HepG2 (cell line): ENCODE measurements around the gene LITAFD. TPM values are rescaled to one million over a fixed set of nuclear protein-coding genes. Genes with fewer than 3 reads are reported as not detected.

Experiments used
- ATF4 ChIP-seq, 2 experiments: fragments of 450-650 bp in 1 of 2; sonication (generic) in 1 of 2; formaldehyde crosslinking; IDR thresholded peaks; 2 replicates each; pipeline versions ENCODE4 v1.5.0 to v1.8.0; 2020 to 2022; ENCODE audit warnings: mild to moderate bottlenecking in 1 of 2, missing genetic modification reagents in 1 of 2
- ATRX ChIP-seq: sonication (generic); formaldehyde crosslinking; IDR thresholded peaks from 2 replicates; pipeline ENCODE4 v1.4.0; 2020; ENCODE audit warnings: missing genetic modification reagents, borderline replicate concordance
- DBP ChIP-seq: sonication (generic); formaldehyde crosslinking; IDR thresholded peaks from 2 replicates; pipeline ENCODE4 v1.4.0; 2020; ENCODE audit warnings: missing genetic modification reagents; ENCODE audit errors: not compliant biosample characterization
- HES4 ChIP-seq: sonication (generic); formaldehyde crosslinking; IDR thresholded peaks from 2 replicates; pipeline ENCODE4 v1.9.0; 2021; ENCODE audit warnings: mild to moderate bottlenecking, missing genetic modification reagents, borderline replicate concordance
- IRX3 ChIP-seq: sonication (generic); formaldehyde crosslinking; IDR thresholded peaks from 2 replicates; pipeline ENCODE4 v1.8.1; 2023; ENCODE audit warnings: mild to moderate bottlenecking, low read depth, missing genetic modification reagents, borderline replicate concordance
- MBNL3 ChIP-seq: fragments of 250-450 bp; sonication (Bioruptor Pico); conservative IDR thresholded peaks from 2 replicates; pipeline ENCODE4 v1.8.0; 2022; ENCODE audit warnings: mild to moderate bottlenecking, inconsistent platforms
- NCOR1 ChIP-seq: fragments of 200-600 bp; sonication (generic); IDR thresholded peaks from 2 replicates; pipeline ENCODE4 v1.7.0; 2017; ENCODE audit warnings: antibody characterized with exemption, low read length, borderline replicate concordance
- TRAFD1 ChIP-seq: sonication (generic); formaldehyde crosslinking; IDR thresholded peaks from 2 replicates; pipeline ENCODE4 v1.5.1; 2020; ENCODE audit warnings: missing genetic modification reagents, mild to moderate bottlenecking, borderline replicate concordance
- ZHX1 ChIP-seq: sonication (generic); formaldehyde crosslinking; IDR thresholded peaks from 2 replicates; pipeline ENCODE4 v1.8.1; 2022; ENCODE audit warnings: low read depth, mild to moderate bottlenecking, missing genetic modification reagents
- ZNF326 ChIP-seq: sonication (generic); formaldehyde crosslinking; IDR thresholded peaks from 2 replicates; pipeline ENCODE4 v1.4.0; 2020; ENCODE audit warnings: missing genetic modification reagents, borderline replicate concordance
- ZNF333 ChIP-seq: sonication (generic); formaldehyde crosslinking; IDR thresholded peaks from 2 replicates; pipeline ENCODE4 v1.4.0; 2020; ENCODE audit warnings: mild to moderate bottlenecking, missing genetic modification reagents, borderline replicate concordance
- ZNF672 ChIP-seq: sonication (generic); formaldehyde crosslinking; IDR thresholded peaks from 2 replicates; pipeline ENCODE4 v1.8.1; 2022; ENCODE audit warnings: missing genetic modification reagents
- ZNF747 ChIP-seq: sonication (generic); formaldehyde crosslinking; IDR thresholded peaks from 2 replicates; pipeline ENCODE4 v1.8.1; 2023; ENCODE audit warnings: missing genetic modification reagents, mild to moderate bottlenecking, borderline replicate concordance
- ZSCAN12 ChIP-seq: sonication (generic); formaldehyde crosslinking; IDR thresholded peaks from 2 replicates; pipeline ENCODE4 v1.9.0; 2021; ENCODE audit warnings: mild to moderate bottlenecking, missing genetic modification reagents
- polyA plus RNA-seq, 8 experiments: library from polyadenylated mRNA; depleted of rRNA in 3 of 8; stranded (reverse) in 7 of 8; unstranded in 1 of 8; fragments of >200 nt; fragmentation: Illumina TruSeq in 4 of 8; extraction: Trizol in 4 of 8; gene quantifications; 2 replicates each; pipeline versions ENCODE4 v1.2.1 to v1.2.3, GENCODE V29; 2011 to 2016; ENCODE audit warnings: low read depth in 4 of 8, missing spikeins in 1 of 8, mixed read lengths in 1 of 8; ENCODE audit not compliant: insufficient read depth in 1 of 8
- total RNA-seq, 5 experiments: library from RNA; depleted of rRNA; stranded (reverse); fragments of >200 nt; fragmentation: Illumina TruSeq; extraction: Trizol; gene quantifications; 2 replicates each; pipeline ENCODE4 v1.2.3, GENCODE V29; 2016; ENCODE audit warnings: low read depth in 1 of 5
- TF ChIP-seq, protein P1 (sequence below): fragments of 450-650 bp; IDR thresholded peaks from 2 replicates; pipeline ENCODE4 v1.6.1; 2016
- TF ChIP-seq, protein P2 (sequence below): IDR thresholded peaks from 2 replicates; pipeline ENCODE4 v1.4.0; 2020; ENCODE audit warnings: mild to moderate bottlenecking, missing genetic modification reagents

The LITAFD gene
- total and polyA plus RNA-seq, 2 of the 13 experiments (the other 11 are each of a cell fraction or from before 2014, with no cell fraction given) = not detected

DNA sequence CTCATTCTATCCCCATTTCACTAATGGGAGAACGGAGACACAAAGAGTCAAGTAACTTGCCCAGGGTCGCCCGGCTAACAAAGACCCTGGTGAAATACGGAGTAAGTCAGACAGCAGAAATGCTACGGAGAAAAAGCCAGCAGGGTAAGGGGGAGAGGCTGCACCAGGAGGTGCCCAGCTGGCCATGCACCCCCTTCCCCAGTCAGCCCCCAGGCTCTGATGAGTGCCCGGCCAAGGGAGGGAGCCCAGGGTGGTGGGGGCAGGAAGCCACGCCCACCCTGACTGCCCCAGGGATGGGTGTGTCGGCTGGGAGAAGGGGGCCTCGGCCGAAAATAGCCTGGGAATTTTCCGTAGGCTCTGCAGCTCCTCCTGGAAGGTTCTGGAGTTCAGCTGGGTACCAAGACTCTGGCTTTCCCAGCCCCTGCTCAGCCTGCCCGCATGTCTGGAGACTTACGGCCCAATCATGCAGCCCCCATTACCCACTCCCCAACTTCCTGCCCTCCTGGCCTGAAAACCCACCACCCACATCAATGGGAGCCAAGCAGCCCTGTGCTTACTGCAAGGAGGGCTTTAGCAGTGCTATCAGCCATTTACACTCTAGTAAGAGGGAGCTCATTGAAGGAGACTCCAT, 17.6 kb upstream of the LITAFD start (continued):
- no peak; the same call in 1 of the 2 replicates for TF ChIP-seq ZHX1 (CRISPR knock-in tag)
- TF ChIP-seq ZNF333 (CRISPR knock-in tag) = no peak
- TF ChIP-seq, protein P1, sequence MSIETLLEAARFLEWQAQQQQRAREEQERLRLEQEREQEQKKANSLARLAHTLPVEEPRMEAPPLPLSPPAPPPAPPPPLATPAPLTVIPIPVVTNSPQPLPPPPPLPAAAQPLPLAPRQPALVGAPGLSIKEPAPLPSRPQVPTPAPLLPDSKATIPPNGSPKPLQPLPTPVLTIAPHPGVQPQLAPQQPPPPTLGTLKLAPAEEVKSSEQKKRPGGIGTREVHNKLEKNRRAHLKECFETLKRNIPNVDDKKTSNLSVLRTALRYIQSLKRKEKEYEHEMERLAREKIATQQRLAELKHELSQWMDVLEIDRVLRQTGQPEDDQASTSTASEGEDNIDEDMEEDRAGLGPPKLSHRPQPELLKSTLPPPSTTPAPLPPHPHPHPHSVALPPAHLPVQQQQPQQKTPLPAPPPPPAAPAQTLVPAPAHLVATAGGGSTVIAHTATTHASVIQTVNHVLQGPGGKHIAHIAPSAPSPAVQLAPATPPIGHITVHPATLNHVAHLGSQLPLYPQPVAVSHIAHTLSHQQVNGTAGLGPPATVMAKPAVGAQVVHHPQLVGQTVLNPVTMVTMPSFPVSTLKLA = no peak
- no peak for TF ChIP-seq NCOR1
- no peak for TF ChIP-seq ZSCAN12
- TF ChIP-seq ZNF326 (CRISPR knock-in tag) = no peak
- TF ChIP-seq TRAFD1 (CRISPR knock-in tag) = 0 out of 2 replicates have a peak, but pooled peaks have one; percentile 87
- no peak; the same call in 1 of the 2 replicates for TF ChIP-seq ATRX
- no peak for TF ChIP-seq HES4
- no peak for TF ChIP-seq ATF4 (CRISPR knock-in tag; IDR thresholded peaks at IDR 0.05)
- TF ChIP-seq, protein P2, sequence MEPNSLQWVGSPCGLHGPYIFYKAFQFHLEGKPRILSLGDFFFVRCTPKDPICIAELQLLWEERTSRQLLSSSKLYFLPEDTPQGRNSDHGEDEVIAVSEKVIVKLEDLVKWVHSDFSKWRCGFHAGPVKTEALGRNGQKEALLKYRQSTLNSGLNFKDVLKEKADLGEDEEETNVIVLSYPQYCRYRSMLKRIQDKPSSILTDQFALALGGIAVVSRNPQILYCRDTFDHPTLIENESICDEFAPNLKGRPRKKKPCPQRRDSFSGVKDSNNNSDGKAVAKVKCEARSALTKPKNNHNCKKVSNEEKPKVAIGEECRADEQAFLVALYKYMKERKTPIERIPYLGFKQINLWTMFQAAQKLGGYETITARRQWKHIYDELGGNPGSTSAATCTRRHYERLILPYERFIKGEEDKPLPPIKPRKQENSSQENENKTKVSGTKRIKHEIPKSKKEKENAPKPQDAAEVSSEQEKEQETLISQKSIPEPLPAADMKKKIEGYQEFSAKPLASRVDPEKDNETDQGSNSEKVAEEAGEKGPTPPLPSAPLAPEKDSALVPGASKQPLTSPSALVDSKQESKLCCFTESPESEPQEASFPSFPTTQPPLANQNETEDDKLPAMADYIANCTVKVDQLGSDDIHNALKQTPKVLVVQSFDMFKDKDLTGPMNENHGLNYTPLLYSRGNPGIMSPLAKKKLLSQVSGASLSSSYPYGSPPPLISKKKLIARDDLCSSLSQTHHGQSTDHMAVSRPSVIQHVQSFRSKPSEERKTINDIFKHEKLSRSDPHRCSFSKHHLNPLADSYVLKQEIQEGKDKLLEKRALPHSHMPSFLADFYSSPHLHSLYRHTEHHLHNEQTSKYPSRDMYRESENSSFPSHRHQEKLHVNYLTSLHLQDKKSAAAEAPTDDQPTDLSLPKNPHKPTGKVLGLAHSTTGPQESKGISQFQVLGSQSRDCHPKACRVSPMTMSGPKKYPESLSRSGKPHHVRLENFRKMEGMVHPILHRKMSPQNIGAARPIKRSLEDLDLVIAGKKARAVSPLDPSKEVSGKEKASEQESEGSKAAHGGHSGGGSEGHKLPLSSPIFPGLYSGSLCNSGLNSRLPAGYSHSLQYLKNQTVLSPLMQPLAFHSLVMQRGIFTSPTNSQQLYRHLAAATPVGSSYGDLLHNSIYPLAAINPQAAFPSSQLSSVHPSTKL = no peak
- TF ChIP-seq MBNL3 (CRISPR knock-in tag) = no peak
- TF ChIP-seq DBP (CRISPR knock-in tag) = no peak
- no peak for TF ChIP-seq ZNF672
- TF ChIP-seq ZNF747 (CRISPR knock-in tag) = no peak
- TF ChIP-seq IRX3 (CRISPR knock-in tag) = no peak
